HG03280 (cell line): ENCODE results near the gene BHLHA9.

Experiments
- ATAC-seq: cut with Tn5 transposase; IDR thresholded peaks from one replicate; pipeline ENCODE4 v1.9.1; 2021; ENCODE audit warnings: mild to moderate bottlenecking, moderate library complexity; ENCODE audit not compliant: unreplicated experiment

The BHLHA9 gene

DNA sequence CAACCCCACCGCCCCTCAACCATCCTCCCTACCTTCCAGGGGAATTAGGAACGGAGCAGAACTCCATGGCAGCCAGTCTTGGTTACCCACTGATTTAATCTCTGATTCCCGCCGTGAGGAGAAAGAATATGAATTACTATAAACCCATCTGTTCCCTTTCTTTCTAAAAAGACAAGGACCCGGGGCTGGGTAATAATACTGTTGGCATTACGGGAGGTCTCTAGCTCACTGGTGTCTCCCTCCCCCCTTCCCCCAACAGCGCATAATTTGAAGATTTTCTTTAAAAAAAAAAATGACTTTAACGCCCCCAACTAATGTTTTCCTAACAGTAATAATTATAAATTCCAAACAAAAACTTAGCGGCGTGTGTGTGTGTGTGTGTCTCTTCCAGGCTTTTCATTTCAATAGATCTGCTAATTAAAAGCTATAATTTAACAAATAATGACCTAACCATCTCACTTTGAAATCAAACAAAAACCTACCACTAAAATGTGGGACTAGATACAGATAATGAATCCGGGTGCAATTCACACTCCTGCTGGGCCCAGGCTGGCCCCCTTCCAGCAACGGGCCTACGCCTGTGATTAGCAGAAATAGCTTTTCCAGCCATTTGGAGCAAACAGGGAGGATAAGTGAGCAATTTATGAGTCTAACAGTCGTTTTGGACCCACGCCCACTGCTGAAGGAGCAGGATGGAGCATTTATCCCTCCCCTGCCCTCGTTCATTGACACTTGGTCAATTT lies 18.2 kb upstream of the BHLHA9 start:
- ATAC-seq = no peak

DNA sequence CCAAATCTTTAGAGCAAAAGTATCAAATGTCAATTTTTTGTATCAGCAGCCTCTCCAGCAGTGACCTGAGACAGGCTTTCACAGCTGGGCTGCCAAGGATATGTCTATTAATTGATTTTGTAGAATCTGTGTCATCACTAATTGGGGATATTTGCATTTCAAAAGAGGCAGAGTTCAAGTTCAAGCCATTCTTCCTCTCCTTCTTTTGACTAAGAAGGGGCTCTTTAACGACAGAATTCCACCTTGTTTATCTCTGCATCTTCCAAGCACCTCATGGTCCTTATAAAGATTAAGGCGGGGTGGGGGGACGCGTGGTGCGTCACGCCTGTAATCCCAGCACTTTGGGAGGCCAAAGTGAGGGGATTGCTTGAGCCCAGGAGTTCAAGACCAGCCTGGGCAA lies 15.2 kb upstream of the BHLHA9 start:
- ATAC-seq = no peak

GRCh38 chr17:1256699-1257098 lies 13.5 kb upstream of the BHLHA9 start:
- ATAC-seq = no peak

- ATAC-seq = no peak
Measured at GRCh38 chr17:1260086-1260769, 10.0 kb upstream of the BHLHA9 start.

GRCh38 chr17:1260770-1261161 lies 9.5 kb upstream of the BHLHA9 start:
- no peak for ATAC-seq

GRCh38 chr17:1264196-1264595 lies 6.0 kb upstream of the BHLHA9 start:
- no peak for ATAC-seq

DNA sequence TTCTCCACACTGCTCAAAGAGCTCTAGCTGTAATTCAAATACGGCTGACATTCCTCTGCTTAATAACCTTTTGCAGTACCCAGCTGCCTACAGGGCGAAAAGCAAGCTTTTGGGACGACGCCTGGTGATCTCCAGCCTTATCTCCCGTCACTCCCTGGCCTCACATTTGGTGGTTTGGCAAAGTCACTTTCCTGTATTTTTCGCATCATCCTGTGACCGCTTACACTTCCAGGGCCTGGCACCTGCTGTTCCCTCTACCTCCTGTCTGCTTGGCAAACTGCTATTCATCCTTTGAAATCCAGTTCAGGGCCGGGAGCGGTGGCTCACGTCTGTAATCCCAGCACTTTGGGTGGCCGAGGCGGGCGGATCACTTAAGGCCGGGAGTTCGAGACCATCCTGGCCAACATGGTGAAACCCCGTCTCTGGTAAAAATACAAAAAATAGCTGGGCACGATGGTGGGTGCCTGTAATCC lies 2.7 kb upstream of the BHLHA9 start:
- ATAC-seq = no peak

DNA sequence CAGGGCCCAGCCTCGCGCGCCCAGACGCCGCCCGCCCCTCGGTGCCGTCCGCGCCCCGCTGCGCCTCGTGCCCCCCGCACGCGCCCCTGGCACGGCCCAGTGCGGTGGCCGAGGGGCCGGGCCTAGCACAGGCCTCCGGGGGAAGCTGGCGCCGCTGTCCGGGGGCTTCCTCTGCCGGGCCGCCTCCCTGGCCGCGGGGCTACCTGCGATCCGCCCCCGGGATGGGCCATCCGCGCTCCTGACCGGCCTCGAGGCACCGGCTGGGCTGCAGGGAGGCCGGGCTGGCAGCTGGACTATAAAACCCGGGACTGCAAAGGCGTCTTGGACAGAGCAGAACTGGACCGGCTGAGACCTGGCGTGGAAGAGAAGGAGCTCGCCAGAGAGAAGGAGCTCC lies 783 bp downstream of the BHLHA9 start:
- ATAC-seq = no peak

DNA sequence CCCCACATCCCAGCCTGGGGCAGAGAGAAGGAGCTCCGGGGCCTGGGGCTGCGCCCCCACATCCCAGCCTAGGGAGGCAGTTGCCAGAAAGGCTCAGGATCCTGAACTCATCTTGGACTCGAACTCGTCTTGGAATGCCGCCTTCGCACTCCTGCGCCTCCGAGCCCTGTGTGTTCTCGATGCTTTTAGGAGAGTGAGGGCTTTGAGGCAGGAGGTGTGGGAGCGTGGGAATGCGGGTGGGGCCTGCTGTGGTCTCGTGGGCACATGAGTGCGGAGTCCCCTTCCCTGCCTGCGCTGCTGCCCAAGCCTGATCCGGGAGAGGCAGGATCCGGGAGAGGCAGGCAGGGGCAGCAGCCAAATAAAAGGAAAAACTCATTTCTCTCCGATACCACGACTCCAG lies 1.2 kb downstream of the BHLHA9 start:
- no peak for ATAC-seq

- no peak for ATAC-seq
Measured at GRCh38 chr17:1272701-1273100, 2.5 kb downstream of the BHLHA9 start.

DNA sequence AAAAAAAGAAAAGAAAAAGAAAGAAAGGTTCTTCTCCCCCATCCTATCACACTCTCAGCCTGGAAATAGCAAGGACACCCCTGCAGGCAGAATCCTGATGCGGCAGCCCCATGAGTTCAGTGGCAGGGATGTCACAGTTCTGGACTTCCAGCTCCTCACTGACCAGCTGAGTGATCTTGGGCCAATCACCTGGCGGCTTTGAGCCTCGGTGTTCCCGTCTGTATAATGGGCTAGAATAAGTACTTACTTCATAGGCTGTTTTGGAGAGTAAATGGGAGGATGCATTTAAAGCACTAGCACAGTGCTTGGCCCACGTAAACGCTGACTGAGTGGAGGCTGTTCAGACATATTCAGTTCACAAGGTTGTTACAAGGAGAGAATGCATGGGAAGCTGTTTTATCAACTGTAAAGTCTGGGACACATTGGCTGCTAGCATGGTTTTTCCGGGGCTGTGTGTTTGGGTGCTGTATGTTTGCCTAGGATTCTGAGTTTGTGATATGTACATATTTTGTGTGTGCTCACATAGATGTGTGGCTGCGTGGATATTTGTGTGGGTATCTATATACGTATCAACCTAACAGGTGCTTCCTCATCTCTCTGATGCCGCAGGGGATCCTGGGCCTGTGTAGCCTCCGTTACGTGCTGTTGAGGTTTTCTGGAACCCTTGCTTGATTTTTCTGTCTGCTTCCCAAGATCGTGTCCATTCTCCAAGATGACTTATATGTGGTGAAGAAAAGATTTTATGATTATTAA lies 3.4 kb downstream of the BHLHA9 start:
- ATAC-seq = no peak

- no peak for ATAC-seq
Measured at GRCh38 chr17:1274245-1274608, 4.0 kb downstream of the BHLHA9 start.

DNA sequence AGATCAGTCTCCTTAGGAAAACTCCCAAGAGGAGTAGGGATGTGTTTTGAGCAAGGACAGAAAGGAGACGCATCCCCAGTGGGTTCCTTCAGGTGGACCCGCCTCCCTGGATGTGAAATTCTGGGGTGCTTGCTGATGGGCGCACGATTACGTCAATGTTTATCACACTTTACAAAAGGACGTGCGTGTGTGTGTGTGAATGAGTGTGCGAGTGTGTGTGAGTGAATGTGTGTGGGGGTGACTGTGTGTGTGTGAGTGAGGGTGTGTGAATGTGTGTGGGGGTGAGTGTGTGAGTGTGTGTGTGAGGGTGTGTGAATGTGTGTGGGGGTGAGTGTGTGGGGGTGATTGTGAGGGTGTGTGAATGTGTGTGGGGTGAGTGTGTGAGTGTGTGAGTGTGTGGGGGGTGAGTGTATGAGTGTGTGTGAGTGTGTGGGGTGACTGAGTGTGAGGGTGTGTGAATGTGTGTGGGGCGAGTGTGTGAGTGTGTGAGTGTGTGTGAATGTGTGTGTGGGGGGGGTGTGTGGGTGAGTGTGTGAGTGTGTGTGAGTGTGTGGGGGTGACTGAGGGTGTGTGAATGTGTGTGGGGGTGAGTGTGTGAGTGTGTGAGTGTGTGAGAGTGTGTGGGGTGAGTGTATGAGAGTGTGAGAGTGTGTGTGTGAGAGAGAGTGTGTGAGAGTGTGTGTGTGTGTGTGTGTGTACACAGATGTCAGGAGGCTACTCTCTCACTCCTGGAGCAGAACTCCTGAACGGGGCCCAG lies 5.1 kb downstream of the BHLHA9 start:
- ATAC-seq = no peak

DNA sequence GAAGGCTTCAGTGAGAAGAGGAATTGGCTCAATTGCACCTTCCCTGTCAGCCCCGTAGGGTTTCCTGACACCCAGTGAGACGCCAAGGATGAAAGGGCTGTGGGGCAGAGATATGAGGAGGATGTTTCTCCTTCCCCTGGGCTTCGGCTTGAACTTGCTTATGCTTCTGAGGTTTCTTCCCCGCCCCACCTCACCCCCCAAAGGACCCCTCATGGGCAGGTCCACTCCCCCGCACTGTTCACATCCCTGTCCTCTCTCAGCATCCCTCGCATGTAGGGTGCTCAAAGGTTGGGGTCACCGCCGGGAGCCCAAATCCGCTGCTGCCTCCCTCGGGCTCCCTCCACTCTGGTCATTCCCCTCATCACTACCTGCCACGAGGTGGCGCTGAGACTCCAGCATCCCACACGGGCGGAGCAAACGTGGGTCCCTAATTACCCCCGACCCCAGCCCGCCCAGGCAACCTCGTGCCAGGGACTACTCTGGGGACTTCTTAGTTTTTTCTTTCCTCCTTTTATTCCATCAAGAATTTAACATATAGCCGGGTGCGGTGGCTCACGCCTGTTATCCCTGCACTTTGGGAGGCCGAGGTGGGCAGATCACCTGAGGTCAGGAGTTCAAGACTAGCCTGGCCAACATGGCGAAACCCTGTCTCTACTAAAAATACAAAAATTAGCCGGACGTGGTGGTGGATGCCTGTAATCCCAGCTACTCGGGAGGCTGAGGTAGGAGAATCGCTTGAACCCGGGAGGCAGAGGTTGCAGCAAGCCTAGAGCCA lies 5.9 kb downstream of the BHLHA9 start:
- no peak for ATAC-seq

- no peak for ATAC-seq
Measured at GRCh38 chr17:1280652-1281051, 10.4 kb downstream of the BHLHA9 start.

DNA sequence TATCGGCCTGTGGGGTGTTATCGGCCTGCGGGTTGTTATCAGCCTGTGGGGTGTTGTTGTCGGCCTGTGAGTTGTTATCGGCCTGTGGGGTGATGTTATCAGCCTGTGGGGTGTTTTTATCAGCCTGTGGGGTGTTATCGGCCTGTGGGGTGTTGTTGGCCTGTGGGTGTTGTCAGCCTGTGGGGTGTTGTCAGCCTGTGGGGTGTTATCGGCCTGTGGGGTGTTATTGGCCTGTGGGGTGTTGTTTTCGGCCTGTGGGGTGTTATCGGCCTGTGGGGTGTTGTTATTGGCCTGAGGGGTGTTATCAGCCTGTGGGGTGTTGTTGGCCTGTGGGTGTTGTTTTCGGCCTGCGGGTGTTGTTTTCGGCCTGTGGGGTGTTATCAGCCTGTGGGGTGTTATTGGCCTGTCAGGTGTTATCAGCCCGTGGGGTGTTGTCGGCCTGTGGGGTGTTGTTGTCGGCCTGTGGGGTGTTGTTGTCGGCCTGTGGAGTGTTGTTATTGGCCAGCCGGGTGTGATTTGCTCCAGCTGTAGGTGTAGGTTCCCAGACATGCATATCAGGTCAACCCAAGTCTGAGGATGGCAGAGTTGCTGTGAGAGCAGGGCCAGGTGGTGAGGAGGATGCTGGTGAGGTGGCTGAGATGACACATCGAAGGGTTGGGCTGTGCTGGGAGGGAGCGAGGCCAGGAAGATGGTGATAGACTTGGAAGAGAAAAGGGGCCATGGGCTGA lies 16.3 kb downstream of the BHLHA9 start:
- ATAC-seq = no peak

GRCh38 chr17:1289695-1290094 lies 19.5 kb downstream of the BHLHA9 start:
- no peak for ATAC-seq

DNA sequence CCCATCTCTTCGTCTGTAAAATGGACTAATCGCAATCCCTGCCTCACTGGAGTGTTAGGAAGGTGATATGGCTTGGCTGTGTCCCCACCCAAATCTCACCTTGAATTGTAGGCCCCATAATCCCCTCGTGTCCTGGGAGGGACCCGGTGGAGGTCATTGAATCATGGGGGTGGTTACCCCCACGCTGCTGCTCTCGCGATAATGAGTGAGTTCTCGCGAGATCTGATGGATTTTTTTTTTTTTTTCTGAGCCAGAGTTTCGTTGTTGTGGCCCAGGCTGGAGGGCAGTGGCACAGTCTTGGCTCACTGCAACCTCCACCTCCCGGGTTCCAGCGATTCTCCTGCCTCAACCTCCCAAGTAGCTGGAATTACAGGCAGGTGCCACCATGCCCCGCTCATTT lies 20.4 kb downstream of the BHLHA9 start:
- ATAC-seq = no peak

DNA sequence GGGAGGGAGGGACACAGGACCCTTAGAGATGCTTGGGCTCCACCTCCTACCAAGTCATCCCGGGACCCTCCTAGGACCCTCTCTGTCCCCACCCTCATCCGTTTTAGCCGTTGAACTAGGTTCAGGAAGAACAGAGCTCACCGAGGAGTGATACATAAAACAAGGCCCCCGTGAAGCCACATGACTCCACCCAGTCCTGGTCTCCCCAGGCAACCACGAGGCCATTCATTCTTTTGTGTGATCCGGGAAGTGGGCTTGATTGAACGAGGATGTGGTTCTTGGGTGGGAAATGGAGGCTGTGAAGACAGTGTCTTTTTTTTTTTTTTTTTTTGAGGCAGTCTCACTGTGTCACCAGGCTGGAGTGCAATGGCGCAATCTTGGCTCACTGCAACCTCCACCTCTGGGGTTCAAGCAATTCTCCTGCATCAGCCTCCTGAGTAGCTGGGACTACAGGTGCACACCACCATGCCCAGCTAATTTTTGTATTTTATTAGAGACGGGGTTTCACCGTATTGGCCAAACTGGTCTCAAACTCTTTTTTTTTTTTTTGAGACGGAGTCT lies 24.0 kb downstream of the BHLHA9 start:
- ATAC-seq = no peak
